ENCODE results near the gene KLHL40.

GRCh38 chr3:42662037-42662812 lies 23.1 kb upstream of the KLHL40 start:
- no peak for TF ChIP-seq CTCF (IDR thresholded peaks at IDR 0.05; ENCODE audit: borderline replicate concordance, extremely low read depth, low read length, poor library complexity, severe bottlenecking)
- TF ChIP-seq EZH2 (IDR thresholded peaks at IDR 0.05; ENCODE audit: borderline replicate concordance, low read depth, low read length, severe bottlenecking), result no peak

Data from DND-41 (cell line).